GM13976 (cell line): ENCODE results near the gene LILRB5.

ENCODE experiments used
- DNase-seq: peaks from one replicate; pipeline ENCODE4 v3.0.0; 2012; ENCODE audit warnings: low spot score
- in situ Hi-C: fragments of 300-500 bp; cut with MboI; formaldehyde crosslinking; loops from one replicate; pipeline ENCODE4 v1.12.0; 2022; ENCODE audit warnings: low sequenced_read_pairs, mixed read lengths, inconsistent platforms; ENCODE audit not compliant: unreplicated experiment
- TF ChIP-seq, protein P1 (sequence below): IDR thresholded peaks from 2 replicates; pipeline ENCODE4 v1.5.1; 2012; ENCODE audit warnings: borderline replicate concordance, mild to moderate bottlenecking; ENCODE audit not compliant: insufficient read depth; ENCODE audit errors: extremely low read depth, missing control alignments, control extremely low read depth

LILRB5 gene

GRCh38 chr19:54255105-54255775 lies 1.8 kb downstream of the LILRB5 start:
- in situ Hi-C loops, result no loop called here
- TF ChIP-seq, protein P1, sequence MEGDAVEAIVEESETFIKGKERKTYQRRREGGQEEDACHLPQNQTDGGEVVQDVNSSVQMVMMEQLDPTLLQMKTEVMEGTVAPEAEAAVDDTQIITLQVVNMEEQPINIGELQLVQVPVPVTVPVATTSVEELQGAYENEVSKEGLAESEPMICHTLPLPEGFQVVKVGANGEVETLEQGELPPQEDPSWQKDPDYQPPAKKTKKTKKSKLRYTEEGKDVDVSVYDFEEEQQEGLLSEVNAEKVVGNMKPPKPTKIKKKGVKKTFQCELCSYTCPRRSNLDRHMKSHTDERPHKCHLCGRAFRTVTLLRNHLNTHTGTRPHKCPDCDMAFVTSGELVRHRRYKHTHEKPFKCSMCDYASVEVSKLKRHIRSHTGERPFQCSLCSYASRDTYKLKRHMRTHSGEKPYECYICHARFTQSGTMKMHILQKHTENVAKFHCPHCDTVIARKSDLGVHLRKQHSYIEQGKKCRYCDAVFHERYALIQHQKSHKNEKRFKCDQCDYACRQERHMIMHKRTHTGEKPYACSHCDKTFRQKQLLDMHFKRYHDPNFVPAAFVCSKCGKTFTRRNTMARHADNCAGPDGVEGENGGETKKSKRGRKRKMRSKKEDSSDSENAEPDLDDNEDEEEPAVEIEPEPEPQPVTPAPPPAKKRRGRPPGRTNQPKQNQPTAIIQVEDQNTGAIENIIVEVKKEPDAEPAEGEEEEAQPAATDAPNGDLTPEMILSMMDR, result no peak
- no peak for DNase-seq

DNA sequence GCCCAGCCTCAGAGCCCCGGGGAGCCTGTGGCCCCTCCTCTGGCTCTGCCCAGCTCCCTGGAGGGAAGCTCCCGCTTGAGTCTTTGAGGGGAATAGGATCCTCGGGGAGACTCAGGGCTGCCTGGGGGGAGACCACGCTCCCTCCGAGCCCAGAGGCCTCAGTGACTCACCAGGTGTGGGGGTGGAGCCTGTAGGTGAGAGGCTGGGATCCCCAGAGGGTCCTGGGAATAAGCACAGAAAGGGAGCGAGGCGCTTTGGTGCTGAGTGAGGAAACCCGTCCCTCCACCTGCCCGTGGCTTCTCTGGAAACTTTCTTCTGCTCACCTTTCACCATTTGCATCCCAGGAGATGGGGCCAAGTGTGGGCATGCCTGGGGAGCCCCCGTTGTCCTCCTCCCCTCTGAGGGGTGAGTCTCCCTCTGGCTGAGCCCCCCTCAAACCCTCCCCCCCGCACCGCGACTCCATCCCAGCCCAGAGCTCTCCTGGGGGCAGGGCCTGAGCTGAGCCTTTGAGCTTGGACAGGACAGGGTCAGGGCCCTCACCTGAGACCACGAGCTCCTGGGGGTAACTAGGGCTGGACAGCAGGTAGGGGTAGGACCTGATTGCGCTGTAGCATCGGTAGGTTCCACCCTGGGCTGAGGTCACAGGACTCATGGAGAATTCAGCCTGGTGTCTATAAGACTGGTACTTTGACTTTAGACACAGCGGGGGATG lies 2.7 kb downstream of the LILRB5 start:
- no peak for DNase-seq
- in situ Hi-C loops, result no loop called here
- TF ChIP-seq, protein P1, result no peak

DNA sequence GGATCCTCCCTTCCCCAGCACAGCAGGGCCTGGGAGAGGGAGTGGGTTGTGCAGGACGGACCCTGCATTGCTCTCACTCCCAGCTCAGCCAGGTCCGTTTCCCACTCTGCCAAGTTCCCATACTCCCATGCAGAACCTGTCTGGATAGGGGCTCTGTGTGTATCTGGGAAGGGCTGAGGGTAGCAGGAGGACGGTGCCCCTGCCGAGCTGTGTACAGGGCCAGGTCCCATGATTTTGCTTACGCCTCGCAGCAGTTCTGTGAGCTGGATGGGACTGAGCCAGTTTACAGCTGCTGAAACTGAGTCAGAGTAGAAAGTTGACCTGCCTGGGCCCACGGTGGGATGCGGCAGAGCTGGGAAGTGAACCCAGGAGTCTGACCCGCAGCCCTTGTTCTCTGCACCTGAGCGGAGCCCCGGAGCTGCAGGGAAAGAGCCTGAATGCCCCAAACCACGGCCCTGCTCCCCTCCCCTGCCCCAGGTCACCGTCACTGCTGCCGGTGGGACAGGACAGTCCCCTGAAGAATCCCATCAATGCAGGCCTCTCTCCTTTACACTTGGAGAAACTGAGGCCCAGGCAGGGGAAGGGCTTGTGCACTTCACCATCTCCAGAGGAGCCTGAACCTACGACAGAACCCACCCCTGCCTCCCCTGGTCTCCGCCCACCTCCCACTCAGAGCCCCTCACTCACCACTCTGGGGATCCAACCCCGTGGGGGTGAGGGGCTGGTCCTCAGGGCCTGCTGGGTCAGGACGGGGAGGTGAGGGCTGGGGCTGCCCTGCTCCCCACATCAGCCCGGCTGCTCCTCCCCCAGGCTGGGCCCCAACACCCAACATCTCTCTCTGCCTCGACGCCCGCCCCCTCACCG lies 3.5 kb downstream of the LILRB5 start:
- in situ Hi-C loops, result no loop called here

DNA sequence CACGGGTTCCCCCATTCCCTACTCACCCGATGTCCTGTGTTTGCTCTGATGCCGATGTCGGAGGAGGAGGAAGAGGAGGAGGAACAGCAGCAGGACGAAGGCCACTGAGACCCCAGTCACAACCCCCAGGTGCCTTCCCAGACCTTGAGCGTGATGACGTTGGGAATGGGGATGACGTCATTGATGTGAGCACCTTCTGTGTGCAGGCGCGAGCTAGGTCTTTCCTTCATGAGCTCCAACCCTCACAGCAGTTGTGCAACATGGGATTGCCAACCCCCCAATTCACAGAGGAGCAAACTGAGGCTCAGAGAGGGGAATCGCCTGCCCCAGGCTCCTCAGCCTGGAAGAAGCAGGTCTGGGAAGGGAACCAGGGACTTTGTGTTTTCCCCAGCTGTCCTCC lies 4.2 kb downstream of the LILRB5 start:
- no peak for DNase-seq
- TF ChIP-seq, protein P1, result no peak
- in situ Hi-C loops, result no loop called here

More for the DNA sequence above, 3.5 kb downstream of the LILRB5 start:
- no peak for DNase-seq
- TF ChIP-seq, protein P1, result no peak

DNA sequence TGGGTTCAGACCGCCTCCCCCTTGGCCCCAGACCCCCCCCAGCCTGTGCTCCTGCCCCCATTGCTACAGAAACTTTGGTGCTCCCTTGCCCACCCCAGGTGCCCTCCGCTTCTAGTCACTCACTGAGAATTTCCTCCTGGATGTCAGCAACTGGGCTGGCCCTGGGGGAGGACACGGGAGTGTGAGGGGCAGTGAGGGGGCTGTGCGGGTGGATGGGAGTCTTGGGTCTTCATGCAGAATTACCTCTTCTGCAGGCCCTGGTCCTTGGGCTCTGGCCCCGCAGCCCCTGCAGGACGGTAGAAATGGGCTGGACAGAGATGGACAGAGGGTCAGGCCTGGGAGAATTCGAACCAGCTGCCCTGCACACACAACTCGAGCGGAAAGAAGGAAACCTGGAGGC lies 4.8 kb downstream of the LILRB5 start:
- in situ Hi-C loops, result no loop called here
- no peak for DNase-seq
- TF ChIP-seq, protein P1, result no peak

GRCh38 chr19:54248016-54248601 lies 9.0 kb downstream of the LILRB5 start:
- TF ChIP-seq, protein P1, result no peak
- peak; percentile 26 for DNase-seq
- in situ Hi-C loops, result no loop called here
